GM23248 (cell line): ENCODE measurements around the gene SPRR4.

Source experiments
- EZH2 ChIP-seq: fragments of 200-600 bp; sonication (generic); IDR thresholded peaks from 2 replicates; pipeline ENCODE4 v1.6.1; 2018; ENCODE audit warnings: antibody characterized with exemption, mild to moderate bottlenecking; ENCODE audit not compliant: insufficient read depth, poor library complexity, severe bottlenecking
- EZH2phosphoT487 ChIP-seq: fragments of 200-600 bp; sonication (generic); IDR thresholded peaks from 2 replicates; pipeline ENCODE4 v1.6.1; 2018; ENCODE audit warnings: antibody characterized with exemption, moderate library complexity, mild to moderate bottlenecking, low read depth; ENCODE audit not compliant: insufficient read depth

DNA sequence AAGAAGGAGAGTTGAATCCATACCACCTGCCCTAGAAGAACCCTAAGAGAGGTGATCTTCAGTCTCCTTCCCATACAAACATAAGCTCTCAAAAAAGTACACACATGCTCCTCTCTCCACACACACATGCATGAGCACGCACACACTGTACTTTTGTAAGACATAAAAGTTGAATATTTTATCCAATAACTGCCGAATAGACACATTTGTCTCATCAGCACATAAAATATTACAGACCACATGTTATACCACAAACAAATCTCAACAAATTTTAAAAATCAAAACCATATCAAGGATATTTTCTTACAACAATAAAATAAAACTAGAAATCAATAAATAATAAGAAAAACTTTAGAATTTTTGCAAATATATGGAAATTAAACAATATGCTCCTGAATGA, 16.1 kb downstream of the SPRR4 start:
- TF ChIP-seq EZH2phosphoT487 (no peak), EZH2 (no peak)
